Mesendoderm (in vitro differentiated cells): Measurements from ENCODE around the gene RBBP7.

Experiments used
- DNase-seq: peaks from one replicate; pipeline ENCODE4 v3.0.0; 2013
- H2AK5ac ChIP-seq: 2 replicates; pipeline ENCODE4 v1.6.1; 2013; ENCODE audit warnings: low read length, inconsistent platforms
- H2BK120ac ChIP-seq: 2 replicates; pipeline ENCODE4 v1.6.1; 2013; ENCODE audit warnings: low read depth, mild to moderate bottlenecking, low read length, moderate library complexity, mixed read lengths
- H2BK15ac ChIP-seq: replicated peaks from 2 replicates; pipeline ENCODE4 v1.6.1; 2013; ENCODE audit warnings: low read depth, mild to moderate bottlenecking, moderate library complexity
- H2BK5ac ChIP-seq: 2 replicates; pipeline ENCODE4 v1.6.1; 2013; ENCODE audit warnings: low read length, inconsistent platforms
- H3K18ac ChIP-seq: 2 replicates; pipeline ENCODE4 v1.6.1; 2013; ENCODE audit warnings: mild to moderate bottlenecking, low read length, mixed read lengths
- H3K23ac ChIP-seq: one replicate; pipeline ENCODE4 v1.6.1; 2013; ENCODE audit warnings: low read length
- H3K27ac ChIP-seq: 2 replicates; pipeline ENCODE4 v1.5.1; 2013; ENCODE audit warnings: low read depth, mild to moderate bottlenecking, inconsistent platforms, low read length, moderate library complexity
- H3K27me3 ChIP-seq: 2 replicates; pipeline ENCODE4 v1.6.1; 2013; ENCODE audit warnings: low read length, control low read depth, mild to moderate bottlenecking, inconsistent platforms; ENCODE audit not compliant: insufficient read depth, poor library complexity
- H3K36me3 ChIP-seq: 2 replicates; pipeline ENCODE4 v1.6.1; 2013; ENCODE audit warnings: low read length, inconsistent platforms; ENCODE audit not compliant: control insufficient read depth, insufficient read depth
- H3K4ac ChIP-seq: one replicate; pipeline ENCODE4 v1.6.1; 2013; ENCODE audit warnings: low read depth, mild to moderate bottlenecking, low read length, moderate library complexity
- H3K4me1 ChIP-seq: 2 replicates; pipeline ENCODE4 v1.6.1; 2013; ENCODE audit warnings: low read depth, low read length, inconsistent platforms; ENCODE audit not compliant: control insufficient read depth
- H3K4me2 ChIP-seq: 2 replicates; pipeline ENCODE4 v1.6.1; 2013; ENCODE audit warnings: low read length
- H3K4me3 ChIP-seq: 2 replicates; pipeline ENCODE4 v1.5.1; 2013; ENCODE audit warnings: mild to moderate bottlenecking, low read length
- H3K56ac ChIP-seq: one replicate; pipeline ENCODE4 v1.6.1; 2013; ENCODE audit warnings: low read length
- H3K79me1 ChIP-seq: 2 replicates; pipeline ENCODE4 v1.6.1; 2013; ENCODE audit warnings: low read length, inconsistent platforms
- H3K79me2 ChIP-seq: 2 replicates; pipeline ENCODE4 v1.6.1; 2013; ENCODE audit warnings: mild to moderate bottlenecking, low read length; ENCODE audit not compliant: control insufficient read depth, insufficient read depth
- H3K9ac ChIP-seq: 2 replicates; pipeline ENCODE4 v1.6.1; 2013; ENCODE audit warnings: low read length, inconsistent platforms
- H4K5ac ChIP-seq: one replicate; pipeline ENCODE4 v1.6.1; 2013; ENCODE audit warnings: low read length
- H4K8ac ChIP-seq: one replicate; pipeline ENCODE4 v1.6.1; 2013; ENCODE audit warnings: low read depth, mild to moderate bottlenecking, control low read depth, low read length, moderate library complexity
- WGBS: extraction: QIAGEN DNeasy Blood & Tissue Kit; methylation state at CpG from one replicate; pipeline ENCODE4 v1.1.7; 2013; ENCODE audit warnings: low lambda C conversion rate, missing lambda C conversion rate; ENCODE audit not compliant: insufficient coverage; ENCODE audit errors: extremely low coverage; 5-methylcytosine and 5-hydroxymethylcytosine counted together

RBBP7 gene

DNA sequence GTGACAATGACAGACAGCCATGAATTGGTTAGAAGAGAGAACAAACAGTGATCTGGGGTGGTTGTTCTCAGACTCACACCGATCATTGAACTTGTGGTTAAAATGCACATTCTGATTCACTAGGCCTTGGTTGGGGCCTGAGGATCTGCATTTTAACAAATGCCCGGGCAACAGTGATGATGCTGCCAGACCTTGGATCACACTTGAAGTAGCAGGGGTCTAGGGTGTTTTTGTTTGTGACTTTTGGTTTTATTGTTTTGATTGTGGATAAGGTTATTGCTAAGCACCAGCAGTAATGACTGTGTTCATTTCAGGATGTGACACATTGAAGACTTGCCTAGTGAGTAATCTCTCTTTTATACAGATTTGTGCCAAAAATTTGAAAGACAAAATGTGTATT lies 47.4 kb downstream of the RBBP7 start:
- no peak overlapping the region for H4K5ac ChIP-seq
- no peaks in the 10 kb centered on the region for H3K4me1 ChIP-seq
- no peak overlapping the region for H3K4ac ChIP-seq
- H3K27ac ChIP-seq, result no peak overlapping the region
- H3K9ac ChIP-seq, result no peak overlapping the region
- no peak for DNase-seq
- H2AK5ac ChIP-seq, result no peak overlapping the region
- H3K56ac ChIP-seq, result no peak overlapping the region
- H2BK5ac ChIP-seq, result no peak overlapping the region
- H3K4me3 ChIP-seq, result no peak overlapping the region
- H3K79me2 ChIP-seq, result no peaks in the 10 kb centered on the region
- WGBS, result no CpG with 5 or more reads among the region's 2 CpGs
- H3K36me3 ChIP-seq, result no peaks in the 10 kb centered on the region
- H3K4me2 ChIP-seq, result no peak overlapping the region
- no peaks in the 10 kb centered on the region for H3K27me3 ChIP-seq
- no peak overlapping the region for H2BK120ac ChIP-seq
- H2BK15ac ChIP-seq, result no peak overlapping the region
- H3K23ac ChIP-seq, result no peak overlapping the region
- H3K18ac ChIP-seq, result no peak overlapping the region
- no peaks in the 10 kb centered on the region for H3K79me1 ChIP-seq
- H4K8ac ChIP-seq, result no peak overlapping the region

DNA sequence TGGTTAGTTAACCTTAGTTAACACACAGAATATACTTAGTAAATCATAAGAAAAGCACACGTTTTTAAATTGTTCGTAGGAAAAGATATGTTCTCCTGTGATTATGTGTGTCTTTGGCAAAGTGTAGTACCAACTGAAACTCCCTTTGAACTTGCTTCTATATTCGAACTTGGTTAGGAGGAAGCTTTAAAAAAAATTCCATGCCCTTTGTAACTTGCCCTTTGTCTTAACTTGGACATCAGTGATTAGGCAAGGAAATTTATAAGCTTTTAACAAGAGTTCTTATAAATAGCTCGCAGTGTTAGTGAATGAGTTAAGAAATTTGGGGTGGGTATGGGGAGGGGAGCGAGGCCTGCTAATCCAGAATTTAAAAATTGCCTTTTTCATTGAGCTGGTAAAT lies 50.5 kb downstream of the RBBP7 start:
- H3K9ac ChIP-seq, result no peak overlapping the region

DNA sequence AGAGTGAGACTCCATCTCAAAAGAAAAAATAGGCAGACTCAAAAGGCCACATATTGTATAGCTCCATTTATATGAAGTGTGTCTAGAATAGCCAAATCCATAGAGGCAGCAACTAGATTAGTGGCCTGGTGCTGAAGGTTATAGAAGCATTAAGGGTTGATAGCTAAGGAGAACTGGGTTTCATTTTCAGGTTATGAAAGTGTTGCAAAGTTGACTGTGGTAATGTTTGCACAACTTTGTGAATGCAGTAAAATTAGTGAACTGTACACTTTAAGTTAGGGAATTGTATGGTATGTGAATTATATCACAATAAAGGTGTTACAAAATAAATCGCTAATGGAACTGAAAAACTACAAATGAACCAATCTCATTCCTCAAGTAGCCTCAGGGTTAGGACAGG lies 55.6 kb downstream of the RBBP7 start:
- Histone ChIP-seq H4K8ac (no peak overlapping the region), H2BK5ac (no peak overlapping the region), H3K79me1 (no peaks in the 10 kb centered on the region), H2AK5ac (no peak overlapping the region), H3K4ac (no peak overlapping the region), H3K4me2 (no peak overlapping the region), H3K79me2 (no peaks in the 10 kb centered on the region), H3K36me3 (no peaks in the 10 kb centered on the region), H3K27me3 (no peaks in the 10 kb centered on the region), H3K4me3 (no peak overlapping the region), H2BK120ac (no peak overlapping the region), H3K18ac (no peak overlapping the region), H3K9ac (no peak overlapping the region), H4K5ac (no peak overlapping the region), H3K56ac (no peak overlapping the region), H2BK15ac (no peak overlapping the region), H3K23ac (no peak overlapping the region), H3K27ac (no peak overlapping the region), H3K4me1 (no peaks in the 10 kb centered on the region)
- WGBS, result no CpG with 5 or more reads among the region's 1 CpG
- no peak for DNase-seq

More for the DNA sequence above, 50.5 kb downstream of the RBBP7 start:
- Histone ChIP-seq H2BK5ac (no peak overlapping the region), H2AK5ac (no peak overlapping the region), H3K4me1 (no peaks in the 10 kb centered on the region), H3K4me3 (no peak overlapping the region), H3K79me2 (no peaks in the 10 kb centered on the region), H3K27ac (no peak overlapping the region), H3K79me1 (no peaks in the 10 kb centered on the region), H3K4me2 (no peak overlapping the region), H4K5ac (no peak overlapping the region), H3K23ac (no peak overlapping the region), H3K4ac (no peak overlapping the region), H3K27me3 (no peaks in the 10 kb centered on the region), H2BK120ac (no peak overlapping the region), H2BK15ac (no peak overlapping the region), H4K8ac (no peak overlapping the region), H3K36me3 (no peaks in the 10 kb centered on the region), H3K56ac (no peak overlapping the region), H3K18ac (no peak overlapping the region)
- WGBS, result 100% methylated on average over 1 of the region's 5 CpGs
- no peak for DNase-seq

DNA sequence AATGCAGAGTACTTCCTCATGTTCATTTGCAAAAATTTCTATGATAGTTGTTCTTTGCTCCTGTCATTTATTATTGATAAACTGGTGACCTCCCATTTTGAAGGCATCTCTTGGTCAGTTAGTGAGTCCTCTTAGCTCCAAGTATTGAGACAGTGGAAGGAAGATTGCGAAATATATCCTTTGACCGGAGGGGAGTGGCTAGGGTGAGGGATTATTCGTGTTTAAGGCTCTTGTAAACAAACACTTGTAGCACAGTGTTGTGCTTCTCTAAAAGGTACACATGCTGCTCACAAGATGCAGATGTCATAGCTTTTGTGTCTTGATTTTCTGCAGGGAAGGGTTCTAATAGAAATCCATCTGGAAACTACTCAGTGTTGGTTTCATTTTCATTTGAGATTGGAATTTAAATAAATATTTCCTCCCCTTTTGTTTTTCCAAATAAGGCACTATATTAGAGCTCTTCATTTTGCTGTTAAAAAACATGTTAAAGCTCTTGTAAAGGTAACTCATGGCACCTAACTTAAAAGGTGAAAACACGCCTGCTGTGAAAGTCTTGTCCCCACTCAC lies 62.1 kb downstream of the RBBP7 start:
- DNase-seq, result peak; percentile 26
- Histone ChIP-seq H3K36me3 (no peaks in the 10 kb centered on the region), H3K18ac (no peak overlapping the region), H2AK5ac (no peak overlapping the region), H2BK5ac (no peak overlapping the region), H4K8ac (no peak overlapping the region), H3K27me3 (no peaks in the 10 kb centered on the region), H3K79me1 (no peaks in the 10 kb centered on the region), H3K4me2 (no peak overlapping the region), H3K4me3 (no peak overlapping the region), H4K5ac (no peak overlapping the region), H3K9ac (no peak overlapping the region), H3K27ac (no peak overlapping the region), H3K23ac (no peak overlapping the region), H3K4me1 (no peaks in the 10 kb centered on the region), H3K79me2 (peaks cover 4% of the 10 kb centered on the region), H2BK15ac (no peak overlapping the region), H3K4ac (no peak overlapping the region), H2BK120ac (no peak overlapping the region), H3K56ac (no peak overlapping the region)
- WGBS, result no CpG with 5 or more reads among the region's 4 CpGs

DNA sequence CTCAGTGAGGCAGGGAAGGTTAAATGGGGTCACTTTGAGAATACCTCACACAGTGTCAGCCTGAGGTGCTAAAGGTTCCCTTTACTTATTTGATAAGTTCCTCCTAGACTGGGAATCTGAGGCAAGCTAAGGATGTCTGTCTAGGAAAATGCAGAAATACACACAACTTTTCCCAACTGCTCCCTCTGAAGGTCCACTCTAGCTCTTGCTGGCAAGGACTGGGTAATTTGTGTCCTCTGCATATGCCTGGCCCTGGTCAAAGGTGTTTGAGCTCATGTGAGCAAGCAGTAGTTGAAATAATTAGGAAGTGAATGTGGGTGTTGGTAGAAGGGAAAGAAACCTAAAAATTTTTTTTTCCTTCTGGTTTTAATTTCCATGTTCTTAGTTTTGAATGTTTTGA lies 62.6 kb downstream of the RBBP7 start:
- Histone ChIP-seq H3K36me3 (no peaks in the 10 kb centered on the region), H2BK120ac (no peak overlapping the region), H3K9ac (no peak overlapping the region), H3K79me2 (peaks cover 4% of the 10 kb centered on the region), H3K4me3 (no peak overlapping the region), H3K56ac (no peak overlapping the region), H4K8ac (no peak overlapping the region), H3K27ac (no peak overlapping the region), H2BK15ac (no peak overlapping the region), H3K4me2 (no peak overlapping the region), H3K4ac (no peak overlapping the region), H3K4me1 (no peaks in the 10 kb centered on the region), H3K79me1 (no peaks in the 10 kb centered on the region), H3K27me3 (no peaks in the 10 kb centered on the region), H3K23ac (no peak overlapping the region), H2BK5ac (no peak overlapping the region), H4K5ac (no peak overlapping the region), H2AK5ac (no peak overlapping the region), H3K18ac (no peak overlapping the region)
- peak; percentile 54 for DNase-seq

GRCh38 chrX:16804923-16805464 lies 65.2 kb downstream of the RBBP7 start:
- H3K36me3 ChIP-seq, result no peaks in the 10 kb centered on the region
- H2AK5ac ChIP-seq, result no peak overlapping the region
- no peak overlapping the region for H2BK15ac ChIP-seq
- no peak for DNase-seq
- no peaks in the 10 kb centered on the region for H3K4me1 ChIP-seq
- no CpG with 5 or more reads among the region's 8 CpGs for WGBS
- no peak overlapping the region for H4K5ac ChIP-seq
- no peak overlapping the region for H3K23ac ChIP-seq
- H3K4me3 ChIP-seq, result no peak overlapping the region
- peaks cover 4% of the 10 kb centered on the region for H3K79me2 ChIP-seq
- H3K27me3 ChIP-seq, result no peaks in the 10 kb centered on the region
- H3K18ac ChIP-seq, result no peak overlapping the region
- H3K27ac ChIP-seq, result no peak overlapping the region
- no peaks in the 10 kb centered on the region for H3K79me1 ChIP-seq
- H2BK120ac ChIP-seq, result no peak overlapping the region
- H3K4me2 ChIP-seq, result no peak overlapping the region
- no peak overlapping the region for H3K4ac ChIP-seq
- H2BK5ac ChIP-seq, result no peak overlapping the region
- no peak overlapping the region for H4K8ac ChIP-seq
- no peak overlapping the region for H3K56ac ChIP-seq
- no peak overlapping the region for H3K9ac ChIP-seq
